K562 (cell line): ENCODE data around the gene EGFL7. TPM values are rescaled to one million over a fixed set of nuclear protein-coding genes. Genes with fewer than 3 reads are reported as not detected.

Experiments used
- ATAC-seq: fragments of 200-7000 bp; cut with Tn5 transposase; 3 replicates; pipeline ENCODE4 v1.9.1; 2020; ENCODE audit warnings: moderate library complexity
- BruUV-seq: library from RNA; stranded (reverse); fragments of 400-500 nt; replicated peaks from 2 replicates; lab custom pipeline; 2021; lab: Mats Ljungman, UMichigan
- CTCF ChIA-PET: fragments of 300-600 bp; formaldehyde crosslinking; extraction: SDS; loops from one replicate; lab custom pipeline; 2021; ENCODE audit warnings: low intra/inter-chr PET ratio; lab: Yijun Ruan, JAX
- POLR2A ChIA-PET: fragments of 300-600, 350-650 bp; sonication (Branson Sonifier 250); formaldehyde crosslinking; extraction: SDS; loops from one replicate; lab custom pipeline; 2021; ENCODE audit warnings: antibody characterized with exemption, inconsistent platforms; lab: Yijun Ruan, JAX
- DNase-seq, 4 experiments: peaks; one replicate each; pipeline versions ENCODE4 v3.0.0 to v3.0.0-alpha.2; 2011 to 2018; ENCODE audit warnings: low spot score in 3 of 4, mixed read lengths in 3 of 4; ENCODE audit errors: extremely low read depth in 1 of 4
- FAIRE-seq: peaks from 2 replicates; lab custom pipeline; 2011; peaks lifted over from hg19 to GRCh38; lab: Jason Lieb, UNC
- H2AFZ ChIP-seq: 2 replicates; pipeline ENCODE4 v1.6.0; 2011; ENCODE audit warnings: low read depth, low read length, control low read depth, inconsistent platforms
- H3K27ac ChIP-seq: fragments of 200-600 bp; 3 replicates; pipeline ENCODE4 v1.8.0; 2011; ENCODE audit warnings: low read depth, mild to moderate bottlenecking, control low read depth, inconsistent platforms, low read length, moderate library complexity, mixed read lengths; ENCODE audit errors: extremely low read depth
- H3K27me3 ChIP-seq, 2 experiments: fragments of 300-600 bp in 1 of 2; 2 replicates in 1 of 2; 3 replicates in 1 of 2; pipeline versions ENCODE4 v1.6.0 to v1.8.0; 2011; ENCODE audit warnings: inconsistent platforms in 2 of 2, low read length in 2 of 2, mild to moderate bottlenecking in 1 of 2, mixed read lengths in 1 of 2, moderate library complexity in 1 of 2; ENCODE audit not compliant: control insufficient read depth in 2 of 2, insufficient read depth in 2 of 2
- H3K36me3 ChIP-seq: fragments of 300-600 bp; 3 replicates; pipeline ENCODE4 v1.8.0; 2011; ENCODE audit warnings: mild to moderate bottlenecking, low read length, inconsistent platforms; ENCODE audit not compliant: control insufficient read depth, insufficient read depth
- H3K4me1 ChIP-seq, 2 experiments: fragments of 200-600 bp in 1 of 2; replicated peaks in 1 of 2; 2 replicates in 1 of 2; 3 replicates in 1 of 2; pipeline versions ENCODE4 v1.5.1 to v1.8.0; 2011; ENCODE audit warnings: inconsistent platforms in 2 of 2, low read length in 2 of 2, mild to moderate bottlenecking in 1 of 2, mixed read lengths in 1 of 2, moderate library complexity in 1 of 2; ENCODE audit not compliant: control insufficient read depth in 2 of 2, insufficient read depth in 2 of 2
- H3K4me2 ChIP-seq: 2 replicates; pipeline ENCODE4 v1.6.1; 2011; ENCODE audit warnings: low read length, control low read depth, inconsistent platforms, mixed read lengths; ENCODE audit not compliant: insufficient read depth
- H3K4me3 ChIP-seq: fragments of 200-600 bp; sonication (generic), shearing (Covaris generic); 2 replicates; pipeline ENCODE4 v1.5.1; 2016; ENCODE audit warnings: control low read depth, inconsistent platforms
- H3K79me2 ChIP-seq: fragments of 200-600 bp; 3 replicates; pipeline ENCODE4 v1.8.0; 2011; ENCODE audit warnings: low read length, inconsistent platforms; ENCODE audit not compliant: control insufficient read depth, insufficient read depth
- H3K9ac ChIP-seq, 2 experiments: 2 replicates each; pipeline versions ENCODE4 v1.6.0 to v1.6.1; 2011; ENCODE audit warnings: low read depth in 2 of 2, low read length in 2 of 2, control low read depth in 1 of 2, inconsistent platforms in 1 of 2, mild to moderate bottlenecking in 1 of 2, mixed read lengths in 1 of 2; ENCODE audit not compliant: insufficient read depth in 1 of 2
- H3K9me1 ChIP-seq: one replicate; pipeline ENCODE4 v1.6.0; 2011; ENCODE audit warnings: inconsistent platforms, mild to moderate bottlenecking, low read length, moderate library complexity; ENCODE audit not compliant: control insufficient read depth, insufficient read depth
- H3K9me3 ChIP-seq: replicated peaks from 2 replicates; pipeline ENCODE4 v1.5.1; 2011; ENCODE audit warnings: low read depth, low read length, inconsistent platforms; ENCODE audit not compliant: control insufficient read depth, insufficient read depth
- H4K20me1 ChIP-seq: replicated peaks from 2 replicates; pipeline ENCODE4 v1.6.1; 2011; ENCODE audit warnings: low read length, inconsistent platforms, mixed read lengths; ENCODE audit not compliant: control insufficient read depth, insufficient read depth
- CBFA2T3 ChIP-seq: fragments of 450-650 bp; IDR thresholded peaks from 2 replicates; pipeline ENCODE4 v1.6.1; 2017
- E2F3 ChIP-seq: fragments of 250-450 bp; sonication (Bioruptor Pico); IDR thresholded peaks from 2 replicates; pipeline ENCODE4 v1.4.0; 2020; ENCODE audit warnings: mild to moderate bottlenecking
- MAZ ChIP-seq, 2 experiments: fragments of 450-650 bp in 1 of 2; sonication (generic) in 1 of 2; formaldehyde crosslinking; IDR thresholded peaks in 1 of 2; conservative IDR thresholded peaks in 1 of 2; 2 replicates each; pipeline versions ENCODE4 v1.4.0 to v1.5.0; 2020; ENCODE audit warnings: mild to moderate bottlenecking in 1 of 2, missing genetic modification reagents in 1 of 2
- PRPF4 ChIP-seq: fragments of 200-400 bp; formaldehyde crosslinking; IDR thresholded peaks from one replicate; pipeline ENCODE4 v1.6.1; 2017; ENCODE audit warnings: low read length, low read depth, mild to moderate bottlenecking; ENCODE audit not compliant: insufficient read depth, poor library complexity, severe bottlenecking
- SMAD1 ChIP-seq: fragments of 150-350 bp; IDR thresholded peaks from 2 replicates; pipeline ENCODE4 v1.6.1; 2014; ENCODE audit warnings: low read length, low read depth; ENCODE audit not compliant: partially characterized antibody
- TRIM28 ChIP-seq: fragments of 450-650 bp; IDR thresholded peaks from 2 replicates; pipeline ENCODE4 v1.6.1; 2017
- ZNF232 ChIP-seq: sonication (generic); formaldehyde crosslinking; IDR thresholded peaks from 2 replicates; pipeline ENCODE4 v1.8.0; 2022; ENCODE audit warnings: mild to moderate bottlenecking, missing genetic modification reagents
- ZNF764 ChIP-seq: fragments of 250-450 bp; sonication (Bioruptor Pico); IDR thresholded peaks from 2 replicates; pipeline ENCODE4 v1.4.0; 2020; ENCODE audit warnings: low read depth, mild to moderate bottlenecking, moderate library complexity
- WGBS: fragments of 100-300 bp; shearing (Covaris generic); methylation state at CpG from one replicate; pipeline ENCODE4 v1.1.6; 2016; ENCODE audit warnings: low coverage, mixed read lengths; ENCODE audit not compliant: insufficient coverage; ENCODE audit errors: missing lambda C conversion rate; 5-methylcytosine and 5-hydroxymethylcytosine counted together
- in situ Hi-C: fragments of 300-500 bp; cut with MboI; formaldehyde crosslinking; loops from 4 replicates; pipeline ENCODE4 v1.15.0; 2018; ENCODE audit warnings: inconsistent platforms, mixed read lengths
- intact Hi-C: fragments of 100-400 bp; cut with micrococcal nuclease; formaldehyde crosslinking; loops from 2 replicates; pipeline ENCODE4 v1.14.2; 2022
- polyA plus RNA-seq, 8 experiments: library from polyadenylated mRNA; depleted of rRNA in 4 of 8; stranded (reverse) in 5 of 8; unstranded in 3 of 8; fragments of >200 nt; fragmentation: Nextera tagmentation in 2 of 8; fragmentation: Illumina TruSeq in 1 of 8; extraction: Ambion mirVana in 2 of 8; extraction: Trizol in 1 of 8; gene quantifications; 2 replicates each; pipeline versions ENCODE4 v1.2.1 to v1.2.3, GENCODE V29; 2011 to 2014; ENCODE audit warnings: inconsistent platforms in 1 of 8, missing spikeins in 1 of 8
- total RNA-seq, 7 experiments: library from RNA; depleted of rRNA in 6 of 7; stranded (reverse); fragments of >200 nt in 6 of 7; fragmentation: Illumina TruSeq in 2 of 7; extraction: Trizol in 2 of 7; gene quantifications; 2 replicates each; pipeline versions ENCODE4 v1.2.1 to v1.2.3, GENCODE V29; 2011 to 2021; ENCODE audit warnings: low replicate concordance in 1 of 7
- TF ChIP-seq, protein P1 (sequence below): fragments of 250-450 bp; sonication (Bioruptor Pico); IDR thresholded peaks from 2 replicates; pipeline ENCODE4 v1.4.0; 2020; ENCODE audit warnings: borderline replicate concordance

EGFL7 gene
- total and polyA plus RNA-seq, 9 of the 15 experiments (the other 6 are each of a cell fraction or from before 2014, with no cell fraction given): 1.5 to 286 (median 55.5) TPM

DNA sequence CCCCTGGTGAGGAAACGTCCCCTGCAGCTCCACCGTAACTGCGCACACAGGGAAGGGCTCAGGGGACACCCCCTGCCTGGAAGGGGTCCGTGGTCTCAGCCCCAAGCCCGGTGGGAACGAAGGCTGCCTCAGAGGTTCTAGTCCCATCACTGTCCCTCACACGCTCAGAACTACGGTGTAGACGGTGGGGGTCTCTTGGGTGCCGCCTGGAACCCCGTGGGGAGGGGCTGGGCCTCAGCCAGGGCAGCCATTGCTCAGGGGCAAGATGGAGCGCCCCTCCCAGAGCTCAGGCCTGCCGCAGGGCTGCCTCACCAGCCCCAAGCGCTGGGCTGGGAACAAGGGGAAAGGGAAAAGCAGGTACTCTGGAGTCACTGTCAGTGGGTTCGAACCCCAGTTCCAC is 21.6 kb downstream of the EGFL7 start:
- no peak overlapping the region for H3K4me3 ChIP-seq
- no peak for TF ChIP-seq ZNF232
- TF ChIP-seq E2F3 (CRISPR knock-in tag): no peak
- TF ChIP-seq, protein P1, sequence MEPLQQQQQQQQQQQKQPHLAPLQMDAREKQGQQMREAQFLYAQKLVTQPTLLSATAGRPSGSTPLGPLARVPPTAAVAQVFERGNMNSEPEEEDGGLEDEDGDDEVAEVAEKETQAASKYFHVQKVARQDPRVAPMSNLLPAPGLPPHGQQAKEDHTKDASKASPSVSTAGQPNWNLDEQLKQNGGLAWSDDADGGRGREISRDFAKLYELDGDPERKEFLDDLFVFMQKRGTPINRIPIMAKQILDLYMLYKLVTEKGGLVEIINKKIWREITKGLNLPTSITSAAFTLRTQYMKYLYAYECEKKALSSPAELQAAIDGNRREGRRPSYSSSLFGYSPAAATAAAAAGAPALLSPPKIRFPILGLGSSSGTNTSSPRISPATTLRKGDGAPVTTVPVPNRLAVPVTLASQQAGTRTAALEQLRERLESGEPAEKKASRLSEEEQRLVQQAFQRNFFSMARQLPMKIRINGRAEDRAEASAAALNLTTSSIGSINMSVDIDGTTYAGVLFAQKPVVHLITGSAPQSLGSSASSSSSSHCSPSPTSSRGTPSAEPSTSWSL (CRISPR knock-in tag): no peak
- no peak for TF ChIP-seq MAZ (CRISPR knock-in tag; conservative IDR thresholded peaks at IDR 0.05 in 1 of 2, IDR thresholded peaks at IDR 0.05 in 1 of 2)
- TF ChIP-seq CBFA2T3: no peak
- no peak for TF ChIP-seq PRPF4
- TF ChIP-seq TRIM28: no peak
- TF ChIP-seq ZNF764 (CRISPR knock-in tag): no peak
- no peak for TF ChIP-seq SMAD1
- intact Hi-C loops (no loop called here), in situ Hi-C loops (no loop called here)
- H3K9ac ChIP-seq: peak overlapping the region in 1 of 2 experiments; percentile 98; a peak in 2 of 4 replicates
- H4K20me1 ChIP-seq: peaks cover 6% of the 10 kb centered on the region; the same call in 1 of the 2 replicates
- POLR2A ChIA-PET: interaction anchor here (0.9 to 2.4 kb wide), 3 partner anchors 12 to 33 kb away, joined by 3 to 11 read pairs (median 4); partner anchors contain the start of gene EGFL7
- ATAC-seq (no peak), FAIRE-seq (no peak), DNase-seq (no peak)
- no peaks in the 10 kb centered on the region for H3K27me3 ChIP-seq
- peaks cover 6% of the 10 kb centered on the region for H3K9me1 ChIP-seq
- no peak overlapping the region for H3K4me2 ChIP-seq
- 93% methylated on average over 12 of the region's 15 CpGs for WGBS
- H3K36me3 ChIP-seq: peaks cover 20% of the 10 kb centered on the region; the same call in 1 of the 3 replicates
- H2AFZ ChIP-seq: no peak overlapping the region
- no TSS peak for BruUV-seq
- peaks cover 62% of the 10 kb centered on the region for H3K79me2 ChIP-seq
- peaks cover 6 to 78% of the 10 kb centered on the region in 2 experiments; a peak in 4 of 5 replicates for H3K4me1 ChIP-seq
- no peak overlapping the region for H3K27ac ChIP-seq
- H3K9me3 ChIP-seq: no peaks in the 10 kb centered on the region
- CTCF ChIA-PET: no interaction called here
